Measurements from ENCODE around the gene CTU1. TPM values are rescaled to one million over a fixed set of nuclear protein-coding genes. Genes with fewer than 3 reads are reported as not detected.

Gene CTU1
- total and polyA plus RNA-seq, 2 of the 4 experiments (the other 2 are of a cell fraction): 2.0 to 3.3 TPM

- POLR2A ChIA-PET (ENCODE audit: unreplicated experiment): no interaction called here
- intact Hi-C loops (cut with micrococcal nuclease) (no loop called here), dilution Hi-C loops (cut with HindIII; ENCODE audit: low sequenced_read_pairs, unreplicated experiment) (no loop called here), in situ Hi-C loops (cut with MboI; ENCODE audit: low sequenced_read_pairs) (no loop called here)
- Histone ChIP-seq H3K18ac (ENCODE audit: low read depth, low read length) (no peak overlapping the region), H2BK15ac (ENCODE audit: low read depth, low read length) (no peak overlapping the region), H3K23ac (ENCODE audit: low read depth, low read length) (no peak overlapping the region), H3K9ac (ENCODE audit: low read depth, low read length) (no peak overlapping the region), H3K4ac (ENCODE audit: low read depth, low read length) (no peak overlapping the region), H3K9me3 (ENCODE audit: control insufficient read depth, insufficient read depth, low read length) (no peaks in the 10 kb centered on the region; the same call in none of the 2 replicates), H3K14ac (replicated peaks; ENCODE audit: low read depth, low read length) (no peak overlapping the region), H4K5ac (ENCODE audit: low read depth, low read length) (no peak overlapping the region), H3K36me3 (ENCODE audit: control insufficient read depth, insufficient read depth, low read length) (no peaks in the 10 kb centered on the region), H2AFZ (replicated peaks; ENCODE audit: low read length, poor library complexity) (no peak overlapping the region), H2AK9ac (replicated peaks; ENCODE audit: low read depth, low read length, poor library complexity) (no peak overlapping the region), H2BK5ac (ENCODE audit: low read depth, low read length, poor library complexity, severe bottlenecking) (no peak overlapping the region), H4K8ac (ENCODE audit: low read depth in 2 of 2, low read length in 2 of 2) (no peak overlapping the region), H3K27ac (ENCODE audit: insufficient read depth, low read length) (no peak overlapping the region), H2AK5ac (ENCODE audit: low read depth, low read length) (no peak overlapping the region), H3K9me1 (ENCODE audit: insufficient read depth, low read length) (no peaks in the 10 kb centered on the region), H3K27me3 (ENCODE audit: control insufficient read depth, insufficient read depth, low read length) (no peaks in the 10 kb centered on the region), H3K56ac (ENCODE audit: extremely low read depth, insufficient read depth, low read length) (no peak overlapping the region), H3K4me1 (ENCODE audit: control insufficient read depth, insufficient read depth, low read length) (no peaks in the 10 kb centered on the region), H3K4me2 (ENCODE audit: low read depth, low read length) (no peak overlapping the region), H4K91ac (ENCODE audit: insufficient read depth, low read depth, low read length) (no peak overlapping the region), H2BK20ac (ENCODE audit: low read depth, low read length) (no peak overlapping the region), H2BK120ac (ENCODE audit: low read depth, low read length) (no peak overlapping the region), H3K79me1 (ENCODE audit: low read depth in 1 of 2, low read length in 2 of 2) (no peaks in the 10 kb centered on the region), H4K20me1 (ENCODE audit: insufficient read depth, low read length) (no peaks in the 10 kb centered on the region), H3K4me3 (ENCODE audit: insufficient read depth, low read depth, low read length) (no peak overlapping the region)
- CTCF ChIA-PET: no interaction called here
- TF ChIP-seq SMC3 (IDR thresholded peaks at IDR 0.05; ENCODE audit: low read depth, low read length) (no peak), RFX5 (IDR thresholded peaks at IDR 0.05; ENCODE audit: low read depth, low read length) (no peak), POLR2A (IDR thresholded peaks at IDR 0.05; ENCODE audit: low read depth, low read length) (no peak), CTCF (conservative IDR thresholded peaks at IDR 0.05; ENCODE audit: low read depth, low read length) (no peak), CEBPB (IDR thresholded peaks at IDR 0.05; ENCODE audit: low read depth, low read length) (no peak), MAFK (IDR thresholded peaks at IDR 0.05; ENCODE audit: low read depth, low read length) (no peak), USF2 (IDR thresholded peaks at IDR 0.05; ENCODE audit: low read depth, low read length) (no peak), RCOR1 (IDR thresholded peaks at IDR 0.05; ENCODE audit: insufficient replicate concordance, low read length) (no peak), BHLHE40 (IDR thresholded peaks at IDR 0.05; ENCODE audit: low read depth, low read length) (no peak), MXI1 (IDR thresholded peaks at IDR 0.05; ENCODE audit: borderline replicate concordance, low read depth, low read length) (no peak), ELK1 (IDR thresholded peaks at IDR 0.05; ENCODE audit: borderline replicate concordance, low read depth, low read length) (no peak), MAZ (IDR thresholded peaks at IDR 0.05; ENCODE audit: borderline replicate concordance, low read depth, low read length) (no peak), RAD21 (IDR thresholded peaks at IDR 0.05; ENCODE audit: low read length) (no peak)
- 40% methylated on average over 1 of the region's 6 CpGs; no CpG with 5 or more reads in 1 of the 2 experiments for WGBS, 2 experiments (ENCODE audit: extremely low coverage in 2 of 2, insufficient read length in 1 of 2)
- DNase-seq (no peak), ATAC-seq (ENCODE audit: low read depth) (no peak)
- no TSS peak for BruUV-seq (replicated peaks)
Measured at GRCh38 chr19:51078731-51079130, 29.5 kb downstream of the CTU1 start.

All from IMR-90 (cell line).